Loucy (cell line): ENCODE measurements around the gene DLX5.

Source experiments
- CTCF ChIP-seq: fragments of 200-600 bp; sonication (generic); conservative IDR thresholded peaks from 2 replicates; pipeline ENCODE4 v1.5.1; 2014; ENCODE audit warnings: mild to moderate bottlenecking, antibody characterized with exemption, low read length
- EZH2phosphoT487 ChIP-seq: fragments of 200-600 bp; IDR thresholded peaks from 2 replicates; pipeline ENCODE4 v1.6.1; 2018; ENCODE audit warnings: antibody characterized with exemption, mild to moderate bottlenecking, moderate library complexity, borderline replicate concordance

GRCh38 chr7:97012365-97013133, 12.1 kb downstream of the DLX5 start:
- TF ChIP-seq CTCF = no peak
- TF ChIP-seq EZH2phosphoT487 = no peak
